ENCODE measurements around the gene ST6GALNAC2.
A peak's percentile ranks its signal among the peaks of the same experiment; 100 is the strongest.
"Not testable (repeated sequence)": the region's sequence is repeated elsewhere in the genome, so short reads cannot be mapped to it uniquely, and the experiment has no call there.

Gene ST6GALNAC2

GRCh38 chr17:76523084-76524037 is 62.3 kb downstream of the ST6GALNAC2 start:
- DNase-seq: peak; percentile 79

GRCh38 chr17:76521683-76522082 is 64.0 kb downstream of the ST6GALNAC2 start:
- not testable (repeated sequence) for DNase-seq

DNA sequence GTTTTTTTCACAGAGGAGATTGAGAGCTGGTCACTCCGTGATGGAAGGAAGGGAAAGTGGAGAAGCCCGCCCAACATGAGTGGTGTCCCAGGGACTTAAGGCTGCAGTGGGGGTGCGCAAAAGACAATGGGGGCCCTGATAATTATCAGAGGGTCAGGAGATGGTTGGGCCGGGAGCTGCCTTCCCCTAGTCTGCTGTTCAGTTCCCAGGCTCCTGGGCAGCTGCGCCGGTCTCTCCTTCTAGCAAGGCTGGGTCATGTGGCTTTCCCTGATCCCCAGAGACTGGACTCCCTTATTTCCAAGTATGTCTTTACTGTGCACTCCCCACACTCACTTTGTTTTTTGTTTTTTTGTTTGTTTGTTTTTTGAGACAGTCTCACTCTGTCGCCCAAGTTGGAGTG is 64.4 kb downstream of the ST6GALNAC2 start:
- DNase-seq: no peak

DNA sequence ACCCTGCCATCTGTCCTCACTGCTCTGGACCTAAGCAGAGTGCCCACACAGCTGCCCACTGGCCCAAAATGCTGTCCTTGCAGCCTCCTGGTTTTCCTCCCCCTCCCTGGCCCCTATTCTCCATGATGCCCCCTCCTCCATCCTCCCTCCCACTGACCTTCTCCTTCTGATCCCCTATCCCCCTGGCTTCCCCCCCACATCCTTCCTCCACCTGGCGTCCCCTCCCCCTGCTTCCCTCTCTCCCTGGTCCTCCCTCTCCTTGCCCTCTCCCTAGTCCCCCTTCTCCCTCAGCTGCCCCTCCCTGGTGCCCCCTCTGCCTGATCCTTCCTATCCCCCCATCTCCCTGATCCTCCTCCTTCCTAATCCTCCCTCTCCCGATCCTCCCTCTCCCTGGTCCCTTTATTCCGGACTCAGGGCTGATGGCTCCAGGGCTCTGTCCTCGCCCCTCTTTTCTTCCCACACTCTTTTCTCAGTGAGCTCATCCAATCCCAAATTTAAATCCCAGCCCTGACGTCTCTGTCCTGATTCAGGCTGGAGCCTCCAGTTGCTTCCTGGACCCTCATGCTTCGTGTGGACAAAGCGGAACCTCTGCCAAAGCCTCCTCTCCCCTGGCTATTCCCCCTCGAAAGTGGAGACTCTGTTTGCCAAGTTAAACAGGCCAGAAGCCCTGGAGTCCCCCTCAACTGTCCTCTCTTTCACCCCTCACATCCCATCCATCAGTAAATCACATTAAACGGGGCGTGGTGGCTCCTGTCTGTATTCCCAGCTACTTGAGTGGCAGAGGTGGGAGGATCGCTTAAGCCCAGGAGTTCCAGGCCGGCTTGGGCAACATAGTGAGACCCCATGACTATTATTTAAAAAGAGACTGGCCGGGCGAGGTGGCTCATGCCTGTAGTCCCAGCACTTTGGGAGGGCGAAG is 66.4 kb downstream of the ST6GALNAC2 start:
- DNase-seq: no peak

DNA sequence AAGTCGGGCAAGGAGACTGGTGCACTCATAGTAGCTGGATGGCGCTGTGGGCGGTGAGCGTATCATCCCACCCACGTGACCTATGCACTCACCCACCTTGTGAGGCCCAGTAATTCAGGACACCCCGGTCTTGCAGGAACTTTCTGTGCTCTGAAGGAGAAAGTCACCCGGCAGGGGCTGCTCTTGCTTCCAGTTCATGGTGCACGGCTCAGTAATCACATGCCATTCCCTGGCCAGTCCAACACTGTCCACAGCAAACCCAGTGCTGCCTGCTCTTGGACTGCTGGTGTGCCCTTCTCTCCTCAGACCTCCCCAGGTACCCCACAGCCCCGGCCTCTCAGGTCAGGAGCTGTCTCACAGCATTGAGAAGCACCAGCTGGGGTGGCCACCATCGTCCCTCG is 68.0 kb downstream of the ST6GALNAC2 start:
- DNase-seq: no peak
